Cardiac septum (tissue), 1 donor: ENCODE data around the gene KRTAP1-1. TPM values are rescaled to one million over a fixed set of nuclear protein-coding genes. Genes with fewer than 3 reads are reported as not detected.

Experiments
- DNase-seq: peaks from one replicate; pipeline ENCODE4 v3.0.0-alpha.2; 2020; ENCODE audit warnings: low spot score
- intact Hi-C: fragments of 100-400 bp; cut with DNase I; formaldehyde crosslinking; loops from one replicate; pipeline ENCODE4 v1.14.0; 2022
- total RNA-seq: library from RNA; stranded (reverse); fragmentation: NEBNext Ultra II Directional; extraction: Animal tissue kit (Norgen Biotek cat#: 25700); gene quantifications from one replicate; pipeline ENCODE4 v1.2.1, GENCODE V29; 2021
- donor health status: DM: no; HTN: no; CAD: no.

KRTAP1-1 gene
- total RNA-seq, 1 donor from 2014 or later: not detected

DNA sequence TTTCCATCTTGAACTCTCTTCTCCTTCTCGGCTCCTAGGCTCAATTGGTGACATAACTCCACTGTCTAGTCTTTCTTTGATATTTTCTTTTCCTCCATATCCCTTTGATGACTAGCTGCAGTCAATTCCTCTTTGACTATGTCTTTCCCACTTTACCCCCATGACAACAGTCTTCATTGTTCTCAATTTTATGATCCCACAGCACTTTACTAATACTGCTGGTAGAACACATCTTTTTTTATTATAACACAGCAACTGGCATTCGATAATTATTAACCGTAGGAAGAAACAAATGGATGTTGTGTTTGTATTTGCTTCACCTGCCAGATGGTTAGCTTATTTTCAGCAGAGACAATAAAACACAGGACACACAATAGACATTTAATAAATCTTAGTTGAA lies 48.6 kb downstream of the KRTAP1-1 start:
- no peak for DNase-seq
- intact Hi-C loops: no loop called here

Other genes starting within 250 kb of the KRTAP1-1 start
- gene KRT28, start 241.5 kb downstream of the KRTAP1-1 start, total RNA-seq: not detected
- gene KRT10, start 218.8 kb downstream of the KRTAP1-1 start, total RNA-seq: 45.2 TPM
- not detected for gene KRT12, start 174.2 kb downstream of the KRTAP1-1 start, total RNA-seq
- not detected for gene KRT20, start 156.2 kb downstream of the KRTAP1-1 start, total RNA-seq
- gene KRT23, start 103.8 kb downstream of the KRTAP1-1 start, total RNA-seq: 0.13 TPM
- not detected for gene KRT39, start 74.5 kb downstream of the KRTAP1-1 start, total RNA-seq
- not detected for gene KRT40, start 57.1 kb downstream of the KRTAP1-1 start, total RNA-seq
- not detected for gene KRTAP3-3, start 47.3 kb downstream of the KRTAP1-1 start, total RNA-seq
- not detected for gene KRTAP3-2, start 41.5 kb downstream of the KRTAP1-1 start, total RNA-seq
- gene KRTAP3-1, start 32.3 kb downstream of the KRTAP1-1 start, total RNA-seq: not detected
- not detected for gene KRTAP1-5, start 14.2 kb downstream of the KRTAP1-1 start, total RNA-seq
- not detected for gene KRTAP1-4, start 11.3 kb downstream of the KRTAP1-1 start, total RNA-seq
- gene KRTAP1-3, start 6.6 kb downstream of the KRTAP1-1 start, total RNA-seq: not detected
- gene KRTAP2-1, start 5.9 kb upstream of the KRTAP1-1 start, total RNA-seq: not detected
- not detected for gene KRTAP2-2, start 13.8 kb upstream of the KRTAP1-1 start, total RNA-seq
- gene KRTAP2-3, start 18.7 kb upstream of the KRTAP1-1 start, total RNA-seq: not detected
- not detected for gene KRTAP2-4, start 24.4 kb upstream of the KRTAP1-1 start, total RNA-seq
- not detected for gene KRTAP4-7, start 42.7 kb upstream of the KRTAP1-1 start, total RNA-seq
- gene KRTAP4-8, start 56.7 kb upstream of the KRTAP1-1 start, total RNA-seq: not detected
- not detected for gene KRTAP4-16, start 60.8 kb upstream of the KRTAP1-1 start, total RNA-seq
- gene KRTAP4-9, start 63.9 kb upstream of the KRTAP1-1 start, total RNA-seq: not detected
- gene KRTAP4-11, start 76.9 kb upstream of the KRTAP1-1 start, total RNA-seq: not detected
- not detected for gene KRTAP4-12, start 82.7 kb upstream of the KRTAP1-1 start, total RNA-seq
- gene KRTAP4-6, start 99.1 kb upstream of the KRTAP1-1 start, total RNA-seq: not detected
- not detected for gene KRTAP4-5, start 108.4 kb upstream of the KRTAP1-1 start, total RNA-seq
- not detected for gene KRTAP4-4, start 119.3 kb upstream of the KRTAP1-1 start, total RNA-seq
- gene KRTAP4-3, start 126.8 kb upstream of the KRTAP1-1 start, total RNA-seq: not detected
- not detected for gene KRTAP4-2, start 136.8 kb upstream of the KRTAP1-1 start, total RNA-seq
- not detected for gene KRTAP4-1, start 143.5 kb upstream of the KRTAP1-1 start, total RNA-seq
- gene KRTAP9-1, start 148.4 kb upstream of the KRTAP1-1 start, total RNA-seq: not detected
- not detected for gene KRTAP9-2, start 185.2 kb upstream of the KRTAP1-1 start, total RNA-seq
- gene KRTAP9-3, start 191.0 kb upstream of the KRTAP1-1 start, total RNA-seq: not detected
- gene KRTAP9-8, start 196.5 kb upstream of the KRTAP1-1 start, total RNA-seq: not detected
- gene KRTAP9-4, start 208.2 kb upstream of the KRTAP1-1 start, total RNA-seq: not detected
- not detected for gene KRTAP9-9, start 213.9 kb upstream of the KRTAP1-1 start, total RNA-seq
- not detected for gene KRTAP9-6, start 223.9 kb upstream of the KRTAP1-1 start, total RNA-seq
- not detected for gene KRTAP9-7, start 234.2 kb upstream of the KRTAP1-1 start, total RNA-seq